MCF 10A (cell line): ENCODE results near the gene HDGFL3. TPM values are rescaled to one million over a fixed set of nuclear protein-coding genes. Genes with fewer than 3 reads are reported as not detected.
A peak's percentile ranks its signal among the peaks of the same experiment; 100 is the strongest.

ENCODE experiments used
- BruUV-seq: library from RNA; stranded (reverse); fragments of 400-500 nt; replicated peaks from 2 replicates; lab custom pipeline; 2021; lab: Mats Ljungman, UMichigan
- CTCF ChIA-PET: fragments of 300-600 bp; sonication (Branson Sonifier 250); formaldehyde crosslinking; extraction: SDS; loops from one replicate; lab custom pipeline; 2021; ENCODE audit warnings: antibody characterized with exemption, inconsistent platforms; lab: Yijun Ruan, JAX
- POLR2A ChIA-PET: fragments of 300-600, 350-650 bp; sonication (Branson Sonifier 250); formaldehyde crosslinking; extraction: SDS; loops from one replicate; lab custom pipeline; 2020; ENCODE audit warnings: antibody characterized with exemption, inconsistent platforms; lab: Yijun Ruan, JAX
- DNase-seq: peaks from one replicate; pipeline ENCODE4 v3.0.0-alpha.2; 2018; ENCODE audit not compliant: unreplicated experiment
- H3K27ac Mint-ChIP-seq: one replicate; pipeline ENCODE4 v1.8.0; 2022; ENCODE audit warnings: mild to moderate bottlenecking, low read depth, mixed read lengths; ENCODE audit not compliant: unreplicated experiment
- H3K27me3 Mint-ChIP-seq: one replicate; pipeline ENCODE4 v1.8.0; 2022; ENCODE audit warnings: mixed read lengths; ENCODE audit not compliant: insufficient read depth, unreplicated experiment
- H3K36me3 Mint-ChIP-seq: one replicate; pipeline ENCODE4 v1.8.0; 2022; ENCODE audit warnings: mild to moderate bottlenecking, moderate library complexity, mixed read lengths; ENCODE audit not compliant: insufficient read depth, unreplicated experiment
- H3K4me1 Mint-ChIP-seq: one replicate; pipeline ENCODE4 v1.8.0; 2022; ENCODE audit warnings: mixed read lengths; ENCODE audit not compliant: insufficient read depth, unreplicated experiment
- H3K4me3 Mint-ChIP-seq: one replicate; pipeline ENCODE4 v1.8.0; 2022; ENCODE audit warnings: mild to moderate bottlenecking, moderate library complexity, mixed read lengths; ENCODE audit not compliant: unreplicated experiment
- H3K9me3 Mint-ChIP-seq: one replicate; pipeline ENCODE4 v1.8.0; 2022; ENCODE audit warnings: mixed read lengths; ENCODE audit not compliant: unreplicated experiment
- intact Hi-C: fragments of 100-400 bp; cut with micrococcal nuclease; formaldehyde crosslinking; loops from 2 replicates; pipeline ENCODE4 v1.14.1; 2022
- total RNA-seq: library from RNA; stranded (reverse); gene quantifications from 2 replicates; pipeline ENCODE4 v1.2.3, GENCODE V29; 2022
- TF ChIP-seq, protein P1 (sequence below): fragments of 200-600 bp; IDR thresholded peaks from one replicate; pipeline ENCODE4 v1.8.0; 2022; ENCODE audit warnings: antibody characterized with exemption, mild to moderate bottlenecking; ENCODE audit not compliant: unreplicated experiment

Gene HDGFL3
- total RNA-seq, 1 experiment from 2014 or later, result 80.4 TPM

DNA sequence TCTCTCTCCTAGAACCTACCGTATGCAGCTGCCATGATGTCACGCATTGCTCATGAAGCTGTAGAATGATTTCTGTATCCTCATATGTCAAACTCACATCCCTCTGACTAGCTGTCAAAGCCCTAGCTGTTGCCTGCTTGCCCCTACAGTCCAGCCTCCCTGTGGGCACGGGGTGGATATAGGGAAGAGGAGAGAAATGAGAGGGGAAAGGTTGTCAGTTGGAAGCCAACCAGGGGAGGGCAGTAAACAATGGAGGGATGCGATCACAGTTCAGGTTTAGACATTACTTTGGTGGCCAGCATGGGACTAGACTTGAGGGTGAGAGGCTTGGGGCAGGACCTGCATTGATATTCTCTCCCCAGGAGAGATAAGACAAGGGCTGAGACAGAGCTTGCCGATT is 1.7 kb upstream of the HDGFL3 start:
- Mint-ChIP-seq H3K4me1 (peaks cover 22% of the 10 kb centered on the region), H3K27me3 (no peaks in the 10 kb centered on the region), H3K27ac (no peak overlapping the region), H3K9me3 (no peaks in the 10 kb centered on the region), H3K36me3 (no peaks in the 10 kb centered on the region), H3K4me3 (no peak overlapping the region)
- intact Hi-C loops, result no loop called here
- POLR2A ChIA-PET, result no interaction called here
- BruUV-seq, result no TSS peak
- TF ChIP-seq, protein P1, sequence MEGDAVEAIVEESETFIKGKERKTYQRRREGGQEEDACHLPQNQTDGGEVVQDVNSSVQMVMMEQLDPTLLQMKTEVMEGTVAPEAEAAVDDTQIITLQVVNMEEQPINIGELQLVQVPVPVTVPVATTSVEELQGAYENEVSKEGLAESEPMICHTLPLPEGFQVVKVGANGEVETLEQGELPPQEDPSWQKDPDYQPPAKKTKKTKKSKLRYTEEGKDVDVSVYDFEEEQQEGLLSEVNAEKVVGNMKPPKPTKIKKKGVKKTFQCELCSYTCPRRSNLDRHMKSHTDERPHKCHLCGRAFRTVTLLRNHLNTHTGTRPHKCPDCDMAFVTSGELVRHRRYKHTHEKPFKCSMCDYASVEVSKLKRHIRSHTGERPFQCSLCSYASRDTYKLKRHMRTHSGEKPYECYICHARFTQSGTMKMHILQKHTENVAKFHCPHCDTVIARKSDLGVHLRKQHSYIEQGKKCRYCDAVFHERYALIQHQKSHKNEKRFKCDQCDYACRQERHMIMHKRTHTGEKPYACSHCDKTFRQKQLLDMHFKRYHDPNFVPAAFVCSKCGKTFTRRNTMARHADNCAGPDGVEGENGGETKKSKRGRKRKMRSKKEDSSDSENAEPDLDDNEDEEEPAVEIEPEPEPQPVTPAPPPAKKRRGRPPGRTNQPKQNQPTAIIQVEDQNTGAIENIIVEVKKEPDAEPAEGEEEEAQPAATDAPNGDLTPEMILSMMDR, result no peak
- DNase-seq, result no peak
- CTCF ChIA-PET, result interaction anchor here (0.5 to 1.7 kb wide), 5 partner anchors 40 to 234 kb away, joined by 3 to 8 read pairs (median 4); partner anchors contain the start of gene C15orf40

DNA sequence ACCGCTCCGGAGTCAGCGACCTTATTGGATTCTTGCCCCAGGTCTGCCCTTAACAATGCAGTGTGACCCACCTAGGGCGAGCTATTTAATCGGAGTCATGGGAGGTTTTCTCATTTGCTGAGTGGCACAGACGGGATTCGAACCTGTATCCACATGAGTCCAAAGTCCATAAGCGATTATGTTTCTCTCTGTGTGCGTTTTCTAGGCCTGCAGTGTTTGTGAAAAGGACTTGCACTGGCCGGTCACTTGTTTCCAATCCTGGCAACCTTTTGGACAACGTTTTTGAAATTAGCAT is 691 bp upstream of the HDGFL3 start:
- intact Hi-C loops, result no loop called here
- POLR2A ChIA-PET, result interaction anchor here (0.5 to 1.3 kb wide), 4 partner anchors 12 to 222 kb away, joined by 3 to 5 read pairs (median 5); partner anchors contain the start of genes BTBD1 and RAMAC
- no TSS peak for BruUV-seq
- no peak for DNase-seq
- H3K27ac Mint-ChIP-seq, result peak overlapping the region; percentile 44
- TF ChIP-seq, protein P1, result no peak
- no peaks in the 10 kb centered on the region for H3K27me3 Mint-ChIP-seq
- CTCF ChIA-PET, result interaction anchor here (0.7 to 1.7 kb wide), 2 partner anchors 22 to 198 kb away, joined by 3 to 8 read pairs; partner anchors contain the start of gene C15orf40
- H3K36me3 Mint-ChIP-seq, result no peaks in the 10 kb centered on the region
- H3K4me1 Mint-ChIP-seq, result peaks cover 30% of the 10 kb centered on the region
- no peaks in the 10 kb centered on the region for H3K9me3 Mint-ChIP-seq
- H3K4me3 Mint-ChIP-seq, result no peak overlapping the region

DNA sequence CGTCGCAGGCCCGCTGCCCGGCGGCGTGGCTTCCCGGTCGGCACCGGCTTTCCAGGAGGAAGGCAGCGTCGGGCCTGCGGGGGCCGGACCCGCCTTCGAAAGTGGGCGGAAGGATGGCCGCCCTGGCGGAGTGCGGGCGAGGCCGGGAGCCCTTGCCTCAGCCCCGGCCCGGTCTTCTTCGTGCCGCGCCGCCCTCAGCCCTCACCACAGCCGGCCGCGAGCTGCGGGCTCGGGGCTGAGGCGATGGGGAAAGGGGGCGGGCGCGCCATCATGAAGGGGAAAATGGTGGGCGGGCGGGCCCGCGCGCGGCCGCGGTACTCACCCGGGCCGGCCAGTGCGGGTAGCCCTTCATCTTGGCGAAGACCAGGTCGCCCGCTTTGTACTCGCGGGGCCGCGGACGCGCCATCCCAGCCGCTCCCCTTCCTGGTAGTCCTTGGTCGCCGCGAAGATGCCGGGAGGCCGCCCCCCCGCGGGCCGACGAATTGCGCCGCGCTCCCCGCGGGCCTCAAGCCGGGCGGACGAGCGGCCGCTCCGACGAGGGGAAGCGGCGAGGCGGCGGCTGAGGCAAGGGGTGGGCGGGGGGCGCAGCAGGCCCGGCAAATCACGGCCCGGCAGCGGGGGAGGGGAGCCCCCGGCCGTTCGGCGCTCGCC is 489 bp downstream of the HDGFL3 start:
- H3K9me3 Mint-ChIP-seq, result no peaks in the 10 kb centered on the region
- H3K27me3 Mint-ChIP-seq, result no peaks in the 10 kb centered on the region
- H3K36me3 Mint-ChIP-seq, result no peaks in the 10 kb centered on the region
- peak overlapping the region; percentile 91 for H3K27ac Mint-ChIP-seq
- no peak overlapping the region for H3K4me3 Mint-ChIP-seq
- intact Hi-C loops, result loop anchor here (1.0 kb wide), 1 partner anchor 140 kb away; the partner anchor contains the start of gene BTBD1
- TF ChIP-seq, protein P1, result no peak
- DNase-seq, result peak; percentile 40
- POLR2A ChIA-PET, result interaction anchor here (0.5 to 5.0 kb wide), 11 partner anchors 11 to 142 kb away, joined by 3 to 54 read pairs (median 4); partner anchors contain the start of gene BTBD1
- peaks cover 39% of the 10 kb centered on the region for H3K4me1 Mint-ChIP-seq
- CTCF ChIA-PET, result interaction anchor here (0.6 to 1.4 kb wide), 2 partner anchors 8 to 196 kb away, joined by 3 to 4 read pairs; partner anchors contain the start of gene C15orf40
- no TSS peak for BruUV-seq

DNA sequence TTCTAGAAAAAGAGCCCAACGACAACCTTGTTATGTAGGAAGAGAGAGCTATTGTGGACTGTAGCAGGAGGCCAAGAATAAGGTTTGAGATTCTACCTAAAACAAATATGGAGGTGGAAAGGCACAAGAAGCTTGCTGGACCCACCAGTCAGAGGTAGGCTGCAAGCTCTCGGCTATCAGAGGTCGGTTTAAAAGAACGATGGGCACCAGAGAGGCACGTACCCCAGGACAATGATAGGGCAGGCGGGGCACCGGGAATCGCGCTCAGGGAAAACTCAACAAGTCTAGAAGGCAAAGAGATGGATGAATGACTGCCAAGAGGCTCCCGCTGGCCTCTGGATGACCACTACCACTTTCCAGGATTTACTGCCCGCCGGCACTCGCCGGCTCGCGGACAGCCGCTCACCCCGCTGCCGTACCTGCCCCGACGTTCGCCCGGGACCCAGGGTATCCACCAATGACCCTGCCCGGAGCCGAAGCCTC is 1.1 kb downstream of the HDGFL3 start:
- no peaks in the 10 kb centered on the region for H3K27me3 Mint-ChIP-seq
- peaks cover 44% of the 10 kb centered on the region for H3K4me1 Mint-ChIP-seq
- H3K27ac Mint-ChIP-seq, result peak overlapping the region; percentile 91
- intact Hi-C loops, result loop anchor here (1.0 kb wide), 1 partner anchor 139 kb away; the partner anchor contains the start of gene BTBD1
- peak; percentile 33 for DNase-seq
- no peaks in the 10 kb centered on the region for H3K36me3 Mint-ChIP-seq
- no peak overlapping the region for H3K4me3 Mint-ChIP-seq
- BruUV-seq, result no TSS peak
- POLR2A ChIA-PET, result interaction anchor here (0.5 to 5.0 kb wide), 16 partner anchors 10 to 669 kb away, joined by 3 to 54 read pairs (median 4); partner anchors contain the start of genes BTBD1 and RAMAC
- TF ChIP-seq, protein P1, result no peak
- CTCF ChIA-PET, result interaction anchor here (0.9 to 1.4 kb wide), 2 partner anchors 104 to 195 kb away, joined by 4 read pairs; partner anchors contain the start of gene C15orf40
- no peaks in the 10 kb centered on the region for H3K9me3 Mint-ChIP-seq
